ENCODE results near the gene PCSK6. TPM values are rescaled to one million over a fixed set of nuclear protein-coding genes. Genes with fewer than 3 reads are reported as not detected.
A peak's percentile ranks its signal among the peaks of the same experiment; 100 is the strongest.

The PCSK6 gene
- total RNA-seq, 2 experiments from 2014 or later: 0.57 TPM; not detected in 1

DNA sequence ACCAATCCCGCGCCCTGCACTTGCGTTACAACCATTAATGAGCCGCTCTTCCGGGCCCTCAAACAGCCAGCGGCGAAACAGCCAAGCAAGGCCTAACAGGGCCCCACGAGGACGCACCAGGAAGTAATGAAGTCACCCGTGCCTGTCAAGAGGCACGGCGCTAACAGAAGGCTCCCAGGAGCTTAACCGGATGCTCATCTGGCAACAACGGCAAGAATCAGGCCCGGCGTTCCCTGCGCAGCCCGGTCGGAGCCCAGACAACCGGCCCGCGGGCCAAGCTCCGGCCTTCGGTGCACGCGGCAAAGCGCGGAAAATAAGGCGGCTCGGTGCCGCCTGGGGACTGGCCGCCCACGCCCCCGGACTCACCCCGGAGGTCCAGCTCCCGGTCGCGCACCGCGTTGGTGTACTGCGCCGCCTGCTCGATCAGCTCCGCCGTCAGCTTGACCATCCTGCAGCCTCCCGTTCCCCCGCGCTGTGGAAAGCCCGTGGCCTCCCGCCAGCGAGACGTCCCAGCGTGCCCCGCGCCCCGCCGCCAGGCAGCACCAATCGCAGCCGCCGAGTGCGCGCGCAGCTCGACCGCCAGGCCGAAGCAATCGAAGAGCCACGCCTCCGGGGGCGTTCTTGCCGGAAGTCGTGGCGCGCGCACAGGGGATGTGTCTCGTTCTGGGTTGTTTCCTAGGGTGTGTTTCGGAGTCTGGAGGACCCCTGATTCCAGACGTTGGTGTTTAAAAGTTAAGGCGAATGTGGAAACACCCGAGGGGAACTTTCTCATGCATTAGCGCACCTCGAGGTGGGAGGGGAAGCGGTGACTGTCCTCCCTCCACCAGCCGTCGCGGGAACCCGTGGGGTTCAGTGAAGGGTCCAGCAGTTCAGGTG lies 194.5 kb downstream of the PCSK6 start, which contains the start of gene SNRPA1:
TSS of gene SNRPA1 (minus strand) at position 518 of the 876 bp plus-strand sequence. CDS start at position 448, 70 bp downstream.
- ChIA-PET CTCF (ENCODE audit: unreplicated experiment) (no interaction called here), POLR2A (interaction anchor here (0.6 to 2.7 kb wide), 11 partner anchors 9 to 533 kb away, joined by 3 to 12 read pairs (median 4); no protein-coding TSS in a partner anchor)
- H2AFZ ChIP-seq (ENCODE audit: low read length): peak within 1 kb of the TSS; percentile 70
- peaks cover 6% of the 10 kb centered on the region for H3K9me3 ChIP-seq (ENCODE audit: low read length)
- peak within 1 kb of the TSS; percentile 87 for H3K4me2 ChIP-seq (ENCODE audit: low read length)
- H3K79me2 ChIP-seq (ENCODE audit: insufficient read depth, low read depth, low read length): peaks cover 49% of the 10 kb centered on the region
- peaks cover 29% of the 10 kb centered on the region for H4K20me1 ChIP-seq (ENCODE audit: insufficient read depth, low read length)
- peaks cover 27% of the 10 kb centered on the region for H3K4me1 ChIP-seq (ENCODE audit: insufficient read depth, low read length, poor library complexity, severe bottlenecking)
- peak within 1 kb of the TSS; percentile 84 for H3K27ac ChIP-seq (ENCODE audit: low read depth, low read length, poor library complexity, severe bottlenecking)
- peak; percentile 96 for DNase-seq (ENCODE audit: low spot score)
- H3K4me3 ChIP-seq (ENCODE audit: low read depth, low read length, poor library complexity, severe bottlenecking): peak within 1 kb of the TSS; percentile 90
- no peaks in the 10 kb centered on the region for H3K9me2 ChIP-seq (ENCODE audit: insufficient read depth, low read length)
- BruUV-seq (replicated peaks): no TSS peak
- no peak for TF ChIP-seq CTCF (conservative IDR thresholded peaks at IDR 0.05; ENCODE audit: low read length)
- no peak for TF ChIP-seq EZH2phosphoT487 (IDR thresholded peaks at IDR 0.05; ENCODE audit: borderline replicate concordance, low read depth, low read length)
- peaks cover 46% of the 10 kb centered on the region for H3K36me3 ChIP-seq (ENCODE audit: insufficient read depth, low read length)
- intact Hi-C loops (cut with micrococcal nuclease; ENCODE audit: unreplicated experiment): loop anchor here (1.0 to 5.0 kb wide), 3 partner anchors 357 to 693 kb away; partner anchors contain the start of genes ASB7, LINS1, TARS3 and TM2D3

GRCh38 chr15:101293122-101293521 lies 196.4 kb downstream of the PCSK6 start:
- H3K27ac ChIP-seq (ENCODE audit: low read depth, low read length, poor library complexity, severe bottlenecking): peak overlapping the region; percentile 84
- intact Hi-C loops (cut with micrococcal nuclease; ENCODE audit: unreplicated experiment): loop anchor here (2.0 to 5.0 kb wide), 3 partner anchors 16 to 691 kb away; partner anchors contain the start of genes ASB7, LINS1, SELENOS and TARS3
- H3K4me1 ChIP-seq (ENCODE audit: insufficient read depth, low read length, poor library complexity, severe bottlenecking): peaks cover 27% of the 10 kb centered on the region
- H3K9me3 ChIP-seq (ENCODE audit: low read length): peaks cover 6% of the 10 kb centered on the region
- ChIA-PET CTCF (ENCODE audit: unreplicated experiment) (interaction anchor here (0.7 to 1.0 kb wide), 2 partner anchors 8 to 362 kb away, joined by 3 to 4 read pairs; no protein-coding TSS in a partner anchor), POLR2A (interaction anchor here (0.6 to 2.7 kb wide), 6 partner anchors 9 to 413 kb away, joined by 3 to 12 read pairs (median 4); no protein-coding TSS in a partner anchor)
- peak overlapping the region; percentile 87 for H3K4me2 ChIP-seq (ENCODE audit: low read length)
- peaks cover 67% of the 10 kb centered on the region for H3K79me2 ChIP-seq (ENCODE audit: insufficient read depth, low read depth, low read length)
- H3K9me2 ChIP-seq (ENCODE audit: insufficient read depth, low read length): no peaks in the 10 kb centered on the region
- no peak overlapping the region for H2AFZ ChIP-seq (ENCODE audit: low read length)
- DNase-seq (ENCODE audit: low spot score): peak; percentile 65
- H3K4me3 ChIP-seq (ENCODE audit: low read depth, low read length, poor library complexity, severe bottlenecking): peak overlapping the region; percentile 90
- H4K20me1 ChIP-seq (ENCODE audit: insufficient read depth, low read length): peaks cover 34% of the 10 kb centered on the region
- peaks cover 64% of the 10 kb centered on the region for H3K36me3 ChIP-seq (ENCODE audit: insufficient read depth, low read length)
- TF ChIP-seq CTCF (conservative IDR thresholded peaks at IDR 0.05; ENCODE audit: low read length): no peak
- no peak for TF ChIP-seq EZH2phosphoT487 (IDR thresholded peaks at IDR 0.05; ENCODE audit: borderline replicate concordance, low read depth, low read length)
- TSS peak; percentile 55 for BruUV-seq (replicated peaks)
